HepG2 (cell line): ENCODE measurements around the gene AP1M2.

Experiments
- ATF3 ChIP-seq: sonication (generic); formaldehyde crosslinking; IDR thresholded peaks from 2 replicates; pipeline ENCODE4 v1.4.0; 2020; ENCODE audit warnings: missing genetic modification reagents
- CREB1 ChIP-seq, 2 experiments: fragments of 450-650 bp in 1 of 2; IDR thresholded peaks; 2 replicates each; pipeline ENCODE4 v1.6.1; 2016 to 2017; ENCODE audit warnings: control low read depth in 1 of 2, mild to moderate bottlenecking in 1 of 2, missing compliant biosample characterization in 1 of 2, missing genetic modification characterization in 1 of 2
- KDM1A ChIP-seq: IDR thresholded peaks from 2 replicates; pipeline ENCODE4 v1.6.1; 2016; ENCODE audit warnings: missing compliant biosample characterization
- POLR2A ChIP-seq, 2 experiments: IDR thresholded peaks; 2 replicates each; pipeline ENCODE4 v1.6.1; 2011; ENCODE audit warnings: low read depth in 2 of 2, low read length in 2 of 2, mild to moderate bottlenecking in 1 of 2, moderate library complexity in 1 of 2; ENCODE audit not compliant: insufficient read depth in 1 of 2
- TCF7 ChIP-seq: sonication (generic); IDR thresholded peaks from 2 replicates; pipeline ENCODE4 v1.6.1; 2016; ENCODE audit warnings: antibody characterized with exemption, low read depth
- ZBTB44 ChIP-seq: sonication (generic); formaldehyde crosslinking; IDR thresholded peaks from 2 replicates; pipeline ENCODE4 v1.4.0; 2020; ENCODE audit warnings: missing genetic modification reagents
- ZNF280B ChIP-seq: sonication (generic); formaldehyde crosslinking; IDR thresholded peaks from 2 replicates; pipeline ENCODE4 v1.5.0; 2020; ENCODE audit warnings: missing genetic modification reagents, mild to moderate bottlenecking, borderline replicate concordance

GRCh38 chr19:10553087-10553667, 33.9 kb downstream of the AP1M2 start:
- TF ChIP-seq ZBTB44 (CRISPR knock-in tag) (no peak), TCF7 (no peak), ZNF280B (no peak), KDM1A (CRISPR knock-in tag) (no peak), CREB1 (IDR thresholded peaks at IDR 0.05) (no peak), CREB1 (CRISPR knock-in tag; IDR thresholded peaks at IDR 0.05) (no peak), ATF3 (CRISPR knock-in tag) (no peak), POLR2A (IDR thresholded peaks at IDR 0.05; ENCODE audit: insufficient read depth in 1 of 2, low read depth in 2 of 2, low read length in 2 of 2) (no peak)
